ENCODE data around the gene COPS3. TPM values are rescaled to one million over a fixed set of nuclear protein-coding genes. Genes with fewer than 3 reads are reported as not detected.

The COPS3 gene
- total and polyA plus RNA-seq, 2 experiments from 2014 or later: 51.1 to 123 TPM

GRCh38 chr17:17298108-17298507 is 17.1 kb upstream of the COPS3 start:
- Histone ChIP-seq H3K4me3 (no peak overlapping the region), H3K36me3 (no peaks in the 10 kb centered on the region), H3K27ac (no peak overlapping the region), H3K27me3 (no peaks in the 10 kb centered on the region), H3K9me3 (ENCODE audit: low read depth) (no peaks in the 10 kb centered on the region), H3K4me1 (ENCODE audit: low read depth) (no peaks in the 10 kb centered on the region)
- DNase-seq (ENCODE audit: low read depth in 1 of 2, low spot score in 1 of 2): no peak
- no peak for TF ChIP-seq CTCF (IDR thresholded peaks at IDR 0.05; ENCODE audit: low read depth, low read length)

GRCh38 chr17:17297217-17297616 is 16.2 kb upstream of the COPS3 start:
- H3K4me3 ChIP-seq: no peak overlapping the region
- H3K9me3 ChIP-seq (ENCODE audit: low read depth): no peaks in the 10 kb centered on the region
- no peak for DNase-seq (ENCODE audit: low read depth in 1 of 2, low spot score in 1 of 2)
- no peak for TF ChIP-seq CTCF (IDR thresholded peaks at IDR 0.05; ENCODE audit: low read depth, low read length)
- H3K4me1 ChIP-seq (ENCODE audit: low read depth): no peaks in the 10 kb centered on the region
- H3K36me3 ChIP-seq: no peaks in the 10 kb centered on the region
- no peak overlapping the region for H3K27ac ChIP-seq
- no peaks in the 10 kb centered on the region for H3K27me3 ChIP-seq

- Histone ChIP-seq H3K9me3 (ENCODE audit: low read depth) (no peaks in the 10 kb centered on the region), H3K27ac (no peak overlapping the region)
- no peak for TF ChIP-seq CTCF (IDR thresholded peaks at IDR 0.05; ENCODE audit: low read depth, low read length)
These were observed 14.1 kb upstream of the COPS3 start for GRCh38 chr17:17295141-17295540.

GRCh38 chr17:17289701-17290100 is 8.7 kb upstream of the COPS3 start:
- no peak for TF ChIP-seq CTCF (IDR thresholded peaks at IDR 0.05; ENCODE audit: low read depth, low read length)
- Histone ChIP-seq H3K4me3 (no peak overlapping the region), H3K27ac (no peak overlapping the region), H3K9me3 (ENCODE audit: low read depth) (no peaks in the 10 kb centered on the region), H3K4me1 (ENCODE audit: low read depth) (no peaks in the 10 kb centered on the region), H3K27me3 (no peaks in the 10 kb centered on the region), H3K36me3 (no peaks in the 10 kb centered on the region)
- DNase-seq (ENCODE audit: low read depth in 1 of 2, low spot score in 1 of 2): no peak

More at GRCh38 chr17:17295141-17295540, 14.1 kb upstream of the COPS3 start:
- no peak overlapping the region for H3K4me3 ChIP-seq
- DNase-seq (ENCODE audit: low read depth in 1 of 2, low spot score in 1 of 2): no peak
- no peaks in the 10 kb centered on the region for H3K36me3 ChIP-seq
- no peaks in the 10 kb centered on the region for H3K27me3 ChIP-seq
- no peaks in the 10 kb centered on the region for H3K4me1 ChIP-seq (ENCODE audit: low read depth)

- no peak overlapping the region for H3K4me3 ChIP-seq
- H3K27me3 ChIP-seq: no peaks in the 10 kb centered on the region
- DNase-seq (ENCODE audit: low read depth in 1 of 2, low spot score in 1 of 2): no peak
- H3K4me1 ChIP-seq (ENCODE audit: low read depth): no peaks in the 10 kb centered on the region
- no peaks in the 10 kb centered on the region for H3K36me3 ChIP-seq
- TF ChIP-seq CTCF (IDR thresholded peaks at IDR 0.05; ENCODE audit: low read depth, low read length): no peak
- H3K9me3 ChIP-seq (ENCODE audit: low read depth): no peaks in the 10 kb centered on the region
- H3K27ac ChIP-seq: no peak overlapping the region
These were observed 8.0 kb upstream of the COPS3 start for GRCh38 chr17:17289086-17289485.

GRCh38 chr17:17285951-17286350 is 4.9 kb upstream of the COPS3 start:
- Histone ChIP-seq H3K36me3 (no peaks in the 10 kb centered on the region), H3K4me1 (ENCODE audit: low read depth) (no peaks in the 10 kb centered on the region), H3K27me3 (no peaks in the 10 kb centered on the region), H3K27ac (no peak overlapping the region), H3K9me3 (ENCODE audit: low read depth) (no peaks in the 10 kb centered on the region), H3K4me3 (no peak overlapping the region)
- no peak for DNase-seq (ENCODE audit: low read depth in 1 of 2, low spot score in 1 of 2)
- TF ChIP-seq CTCF (IDR thresholded peaks at IDR 0.05; ENCODE audit: low read depth, low read length): no peak
